ENCODE results near the gene PDZD7.

PDZD7 gene

DNA sequence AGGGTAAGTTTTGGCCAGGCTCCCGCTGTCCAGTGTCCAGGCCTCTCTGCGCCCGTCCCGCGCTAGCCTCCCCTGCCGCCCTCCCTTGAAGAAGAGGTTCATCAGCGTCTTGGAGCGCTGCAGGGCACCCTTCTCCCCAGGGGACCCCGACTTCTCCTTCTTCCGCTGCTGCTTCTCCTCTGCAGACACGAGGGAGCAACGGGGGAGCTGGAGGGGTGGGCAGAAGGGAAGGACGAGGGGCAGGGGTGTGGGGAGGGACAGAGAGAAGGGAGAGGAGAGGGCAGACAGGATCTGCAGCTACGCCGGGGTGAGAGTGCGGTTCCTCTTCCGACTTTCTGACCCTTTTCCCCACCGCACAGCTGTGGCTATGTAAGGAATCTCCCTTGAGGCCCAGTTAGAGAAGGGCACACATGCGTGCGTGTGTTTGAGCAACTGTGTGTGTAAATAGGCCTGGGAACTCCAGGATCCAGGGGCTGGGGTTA, 12.8 kb downstream of the PDZD7 start:
- DNase-seq (ENCODE audit: low spot score): no peak

DNA sequence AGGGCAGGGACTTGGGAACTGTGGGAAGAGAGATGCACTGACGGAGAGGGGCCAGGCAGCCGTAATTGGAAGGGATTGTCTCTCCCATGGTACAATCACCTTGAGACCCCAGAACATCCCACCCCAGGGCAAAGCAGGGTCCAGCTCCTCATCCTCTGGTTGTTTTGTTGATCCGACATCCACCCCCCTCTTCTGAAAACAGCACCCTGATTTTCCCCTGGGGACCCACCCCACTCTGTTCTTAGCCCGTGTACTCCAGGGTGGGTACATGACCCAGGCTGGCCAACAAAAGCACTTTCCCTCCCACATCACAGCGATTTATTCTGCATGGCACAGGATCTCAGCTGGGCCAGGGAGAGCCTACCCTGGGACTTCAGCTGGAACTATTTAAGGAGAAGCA, 14.1 kb downstream of the PDZD7 start:
- no peak for DNase-seq (ENCODE audit: low spot score)

DNA sequence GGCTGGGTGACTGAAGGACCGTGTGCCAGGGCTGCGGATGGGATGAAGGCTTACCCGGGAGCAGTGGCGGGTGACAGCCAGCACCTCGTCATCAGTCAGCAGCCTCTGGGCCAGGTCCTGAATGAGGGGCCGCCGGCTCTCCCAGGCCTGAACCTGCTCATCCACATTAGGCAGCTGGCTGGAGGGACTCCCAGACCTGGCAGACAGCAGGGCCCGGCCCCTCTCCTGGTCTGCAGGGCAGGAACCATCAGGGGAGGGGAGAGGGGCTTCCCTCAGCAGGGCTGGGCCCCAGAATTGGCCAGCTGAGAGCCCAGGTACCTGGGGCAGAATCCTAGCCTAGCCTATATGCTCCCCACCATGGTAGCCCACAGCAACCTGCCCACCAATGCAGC, 15.4 kb downstream of the PDZD7 start:
- DNase-seq (ENCODE audit: low spot score): no peak

DNA sequence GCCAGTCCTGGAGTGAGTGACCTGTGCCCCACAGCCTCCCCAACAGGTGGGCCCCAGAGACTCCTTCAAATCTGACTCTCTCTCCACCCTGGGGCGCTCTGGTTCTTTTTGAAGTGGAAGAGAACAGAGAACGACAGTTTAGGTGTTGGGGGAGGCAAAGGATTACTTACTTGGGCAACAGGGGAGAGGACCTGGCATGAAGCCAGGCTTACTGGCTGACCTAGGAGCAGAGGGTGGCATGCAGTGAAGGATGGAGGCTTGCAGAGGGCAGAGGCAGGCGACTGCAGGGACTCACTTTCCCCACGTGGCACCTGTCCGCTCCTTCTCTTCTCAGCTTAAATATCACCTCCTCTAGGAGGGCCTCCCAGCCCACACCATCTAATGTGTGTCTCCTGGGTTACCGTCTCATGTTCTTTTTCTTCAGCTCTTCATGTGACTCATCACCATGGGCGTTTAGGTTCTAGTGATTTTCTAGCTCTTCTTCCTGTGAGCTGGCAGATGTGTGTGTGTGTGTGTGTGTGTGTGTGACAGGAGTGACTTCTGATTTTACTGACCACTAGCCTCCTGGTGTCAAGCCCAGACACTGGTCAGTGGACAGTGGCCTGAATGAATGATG, 15.9 kb downstream of the PDZD7 start:
- DNase-seq (ENCODE audit: low spot score): peak; percentile 86

DNA sequence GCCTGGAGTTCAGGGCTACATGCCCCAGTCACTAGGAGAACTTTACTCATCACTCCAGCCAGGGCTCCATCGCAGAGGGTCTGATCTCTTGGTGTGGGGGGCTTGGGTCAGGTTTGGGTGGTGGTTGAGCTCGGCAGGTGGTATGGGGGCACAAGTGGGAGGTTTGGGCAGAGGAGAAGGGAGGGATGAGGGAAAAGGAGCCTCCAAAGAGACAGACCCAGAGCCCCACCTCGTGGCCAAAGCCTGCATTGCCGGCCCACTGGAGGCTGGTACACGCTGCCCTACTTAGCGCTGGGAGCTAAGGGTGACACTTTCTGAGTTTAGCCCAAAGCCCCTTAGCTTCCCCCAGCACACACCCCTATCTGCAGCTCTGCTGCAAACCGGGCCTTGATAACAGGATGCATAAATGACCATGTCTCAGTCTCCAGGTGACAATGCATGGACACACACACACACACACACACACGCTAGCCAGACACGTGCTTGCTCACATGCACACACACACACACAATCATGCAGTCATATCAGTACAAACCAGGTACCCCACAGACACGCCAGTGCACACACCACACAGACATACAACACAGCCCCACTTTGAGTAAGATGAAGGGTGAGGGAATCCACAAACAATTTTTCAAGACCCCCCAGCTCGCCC, 16.6 kb downstream of the PDZD7 start:
- peak; percentile 80 for DNase-seq (ENCODE audit: low spot score)

DNA sequence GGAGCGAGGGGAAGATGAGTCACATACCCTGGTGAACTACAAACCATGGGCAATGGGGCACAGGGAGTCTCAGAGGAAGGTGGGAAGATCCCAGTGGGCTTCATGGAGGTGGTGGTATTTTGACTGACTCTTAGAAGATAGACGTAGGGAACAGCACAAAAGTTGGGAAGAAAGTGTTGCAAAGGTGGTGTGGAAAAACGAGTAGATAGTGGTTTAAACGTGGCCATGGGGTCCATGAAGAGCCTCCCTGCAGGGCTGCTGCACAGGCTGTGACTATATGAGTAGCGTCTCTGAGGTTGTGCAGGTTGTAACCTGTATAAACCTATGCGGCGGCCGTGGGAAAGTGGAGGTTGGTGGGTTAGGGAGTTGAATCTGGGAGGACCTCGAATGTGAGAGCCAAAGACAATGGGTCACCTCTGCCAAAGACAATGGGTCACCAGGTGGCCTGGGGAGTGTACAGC, 17.5 kb downstream of the PDZD7 start:
- no peak for DNase-seq (ENCODE audit: low spot score)

DNA sequence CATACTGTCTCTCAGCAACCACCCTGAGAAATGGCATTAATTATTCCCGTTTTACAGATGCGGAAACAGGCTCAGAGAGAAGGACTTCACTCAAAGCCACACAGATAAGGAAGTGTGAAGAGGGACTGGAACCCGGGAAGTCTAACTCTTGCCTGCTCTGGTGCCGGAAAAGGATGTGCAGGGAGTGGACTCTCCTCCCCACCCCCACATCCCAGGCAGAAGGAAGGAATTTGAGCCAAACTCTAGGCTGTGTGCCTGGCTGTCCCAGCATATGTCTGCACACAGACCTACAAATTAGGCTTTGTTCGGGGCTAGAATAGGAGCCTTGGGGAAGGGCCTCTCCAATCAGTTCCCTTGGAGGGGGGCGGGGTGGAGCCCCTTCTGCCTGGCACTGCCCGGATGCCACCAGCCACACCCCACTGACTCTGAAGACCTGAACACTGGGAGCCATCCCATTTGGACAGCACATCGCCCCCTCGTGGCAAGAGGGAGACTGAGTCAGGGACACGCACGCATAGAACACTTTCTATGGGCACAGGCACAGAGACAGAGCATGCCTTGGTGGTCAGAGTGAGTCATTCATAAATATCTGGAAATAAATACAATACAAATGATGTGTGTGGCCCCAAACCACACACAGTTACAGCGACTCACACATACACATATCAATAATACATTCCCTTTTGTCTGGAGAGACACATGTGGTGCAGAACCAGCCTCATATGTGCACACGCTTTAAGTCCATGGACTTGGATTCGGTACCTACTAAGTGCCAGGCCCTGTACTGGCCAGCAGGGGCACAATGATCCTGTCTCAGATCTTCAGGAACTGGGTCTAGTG, 18.2 kb downstream of the PDZD7 start:
- DNase-seq (ENCODE audit: low spot score): peak; percentile 92

DNA sequence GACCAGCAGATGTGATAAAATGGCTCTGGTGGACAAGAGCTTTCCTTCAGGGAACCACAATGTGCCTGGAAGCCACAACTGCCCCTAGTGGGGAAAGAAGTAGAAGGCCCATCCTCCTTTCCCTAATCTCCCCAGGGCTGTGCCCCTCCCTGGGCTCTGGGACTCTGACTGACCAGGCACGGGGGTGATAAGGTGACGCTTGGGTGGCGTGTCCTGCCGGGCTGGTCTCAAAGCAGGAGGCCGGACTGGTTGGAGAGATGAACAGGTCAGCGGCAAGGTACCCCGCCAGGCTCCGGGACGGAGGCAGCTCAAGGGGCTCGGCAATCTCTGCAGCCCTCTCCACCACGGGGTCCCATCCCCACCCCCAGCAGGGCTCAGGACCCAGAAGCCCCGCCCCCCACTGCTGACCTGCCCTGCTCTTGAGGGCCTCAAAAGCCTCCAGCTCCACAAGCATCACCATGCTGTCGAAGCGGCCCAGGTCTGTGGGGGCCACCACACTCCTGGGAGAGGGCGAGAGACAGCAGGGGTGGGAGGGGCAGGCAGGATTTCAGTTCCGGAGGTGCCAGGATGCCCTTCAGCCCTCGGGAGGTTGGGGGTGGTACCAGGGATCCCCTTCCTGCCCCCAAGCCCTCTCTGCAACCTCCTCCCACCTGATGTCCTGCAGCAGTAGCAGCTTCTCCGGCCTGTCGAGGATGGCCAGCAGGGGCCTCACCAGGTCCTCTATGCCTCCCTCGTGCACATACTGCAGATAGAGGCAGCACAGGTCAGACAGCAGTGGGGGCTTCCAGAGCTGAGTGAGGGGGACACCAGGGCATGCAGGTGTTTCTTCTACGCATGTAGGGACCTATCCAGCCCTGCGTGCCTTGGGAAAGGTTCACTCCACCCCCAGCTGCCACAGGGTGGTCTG, 19.2 kb downstream of the PDZD7 start:
- DNase-seq (ENCODE audit: low spot score): no peak

DNA sequence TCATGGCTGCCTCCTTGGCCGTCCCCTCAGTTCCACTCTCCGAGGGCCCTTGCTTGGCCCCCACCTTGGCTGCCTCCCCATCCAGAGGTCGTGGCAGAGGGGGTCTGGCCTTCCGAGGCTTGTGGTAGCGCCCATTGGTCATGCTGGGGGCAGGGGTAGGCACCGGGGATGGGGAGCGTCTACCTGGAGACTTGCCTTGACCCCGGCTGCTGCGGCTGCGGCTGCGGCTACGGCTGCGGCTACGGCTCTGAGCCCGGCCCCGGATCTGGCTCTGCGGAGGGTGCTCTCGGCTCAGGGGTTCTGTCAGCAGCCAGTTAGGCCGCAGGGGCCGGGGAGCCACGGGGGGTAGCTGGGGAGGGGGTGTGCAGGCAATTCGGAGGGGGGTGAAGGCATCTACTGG, 20.6 kb downstream of the PDZD7 start:
- DNase-seq (ENCODE audit: low spot score): no peak

DNA sequence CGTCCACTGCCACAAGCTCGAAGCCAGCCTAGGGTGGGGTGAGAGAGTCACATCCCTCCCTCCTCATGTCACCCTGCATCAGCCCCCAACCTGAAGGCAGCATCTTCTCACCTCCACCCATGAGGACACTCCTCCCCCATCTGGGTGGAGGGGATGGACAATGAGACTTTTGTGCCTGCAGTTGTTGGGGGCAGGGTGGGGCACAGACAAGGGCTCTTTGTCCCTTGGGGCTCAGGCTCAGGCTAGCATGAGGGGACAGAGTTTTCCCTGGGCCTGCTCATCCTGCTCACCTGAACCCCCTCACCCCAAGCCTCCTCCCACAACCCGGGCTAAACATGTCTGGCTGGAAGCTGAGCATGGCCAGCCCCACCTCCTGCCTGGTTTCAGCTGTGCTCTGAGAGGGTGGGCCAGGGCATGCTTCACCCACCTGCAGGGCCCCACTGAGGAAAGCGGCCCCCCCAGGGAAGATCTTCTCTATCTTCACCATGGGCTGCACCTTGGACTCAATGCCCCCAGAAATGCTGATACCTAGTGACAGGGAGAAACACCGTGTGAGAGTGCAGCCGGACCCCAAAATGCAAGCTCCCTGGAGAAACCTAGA, 22.0 kb downstream of the PDZD7 start:
- DNase-seq (ENCODE audit: low spot score): no peak

DNA sequence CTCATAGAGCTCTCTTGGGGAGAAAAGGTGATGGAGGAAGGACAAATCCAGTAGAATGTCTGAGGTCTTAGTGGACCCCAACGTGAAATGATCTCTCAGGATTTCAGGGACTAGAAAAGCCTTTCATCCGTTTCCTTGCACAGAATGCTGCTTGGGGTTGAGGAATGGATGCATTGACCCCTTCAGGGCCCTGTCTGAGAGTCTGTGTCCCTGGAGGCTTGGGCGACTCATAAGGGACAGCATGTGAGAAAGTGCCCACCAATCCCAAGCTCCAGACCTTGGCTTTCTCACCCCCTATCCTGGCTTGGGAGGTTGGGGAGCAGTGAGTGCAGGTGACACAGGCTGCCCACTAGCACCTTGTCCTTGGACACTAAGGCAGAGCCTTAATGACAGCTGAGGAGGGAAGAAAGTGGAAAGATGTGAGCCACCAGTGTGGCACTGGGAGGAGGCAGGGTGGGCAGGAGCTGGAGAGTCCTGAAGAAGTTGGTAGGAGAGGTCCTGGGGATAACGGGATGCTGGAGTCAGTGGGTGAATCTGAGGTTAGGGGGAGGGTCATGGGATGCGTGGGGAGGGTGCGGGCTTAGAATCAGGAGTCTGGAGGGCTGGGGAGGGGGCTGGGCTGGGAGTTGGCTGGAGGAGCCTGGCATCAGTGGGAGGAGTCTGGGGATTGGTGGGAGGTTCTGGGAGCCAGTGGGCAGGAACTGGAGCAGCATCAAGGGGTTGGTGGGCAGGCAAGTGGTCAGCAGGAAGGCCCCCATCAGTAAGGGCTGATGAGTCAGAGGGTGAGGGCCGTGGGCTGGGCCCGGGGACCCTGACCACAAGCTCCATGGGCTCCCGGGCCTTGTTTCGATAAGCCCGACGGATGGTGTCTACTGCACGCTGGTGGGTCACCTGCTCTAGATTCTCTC, 22.8 kb downstream of the PDZD7 start:
- DNase-seq (ENCODE audit: low spot score): no peak

DNA sequence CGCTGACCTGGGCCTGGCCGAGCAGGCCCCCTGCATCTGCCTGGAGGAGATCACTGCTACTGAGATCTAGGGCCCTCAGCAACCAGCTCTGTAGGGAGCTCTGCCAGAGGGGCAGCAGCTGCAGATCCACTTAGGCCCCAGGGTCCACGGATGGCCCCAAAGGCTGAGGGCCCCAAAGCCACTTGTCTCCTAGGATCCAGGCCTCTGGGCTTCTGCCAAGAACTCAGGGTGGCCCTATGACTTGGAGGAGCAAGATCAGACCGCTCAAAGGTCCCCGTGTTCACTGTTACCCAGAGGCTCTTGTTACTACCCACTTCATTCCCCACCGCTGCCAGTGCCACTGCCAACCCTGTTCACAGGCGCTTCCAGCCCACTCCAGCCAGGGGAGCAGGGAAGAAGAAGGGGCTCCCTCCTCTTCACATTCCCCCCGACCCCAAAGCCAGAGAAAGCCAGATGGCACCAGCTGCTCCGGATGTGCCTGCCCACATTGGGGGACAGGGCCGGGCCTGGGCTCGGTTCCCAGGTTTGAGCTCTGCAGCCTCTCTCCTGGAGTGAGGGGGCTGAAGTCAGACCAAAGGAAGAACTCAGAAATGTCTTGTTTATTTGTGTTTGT, 23.7 kb downstream of the PDZD7 start:
- DNase-seq (ENCODE audit: low spot score): no peak

DNA sequence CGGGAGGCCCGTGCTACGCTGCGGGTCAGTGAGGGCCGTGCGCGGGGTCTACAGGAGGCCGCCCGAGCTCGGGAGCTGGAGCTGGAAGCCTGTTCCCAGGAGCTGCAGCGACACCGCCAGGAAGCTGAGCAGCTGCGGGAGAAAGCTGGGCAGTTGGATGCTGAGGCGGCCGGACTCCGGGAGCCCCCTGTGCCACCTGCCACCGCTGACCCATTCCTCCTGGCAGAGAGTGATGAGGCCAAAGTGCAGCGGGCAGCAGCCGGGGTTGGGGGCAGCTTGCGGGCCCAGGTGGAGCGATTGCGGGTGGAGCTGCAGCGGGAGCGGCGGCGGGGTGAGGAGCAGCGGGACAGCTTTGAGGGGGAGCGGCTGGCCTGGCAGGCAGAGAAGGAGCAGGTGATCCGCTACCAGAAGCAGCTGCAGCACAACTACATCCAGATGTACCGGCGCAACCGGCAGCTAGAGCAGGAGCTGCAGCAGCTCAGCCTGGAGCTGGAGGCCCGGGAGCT, 24.3 kb downstream of the PDZD7 start:
- DNase-seq (ENCODE audit: low spot score): no peak

DNA sequence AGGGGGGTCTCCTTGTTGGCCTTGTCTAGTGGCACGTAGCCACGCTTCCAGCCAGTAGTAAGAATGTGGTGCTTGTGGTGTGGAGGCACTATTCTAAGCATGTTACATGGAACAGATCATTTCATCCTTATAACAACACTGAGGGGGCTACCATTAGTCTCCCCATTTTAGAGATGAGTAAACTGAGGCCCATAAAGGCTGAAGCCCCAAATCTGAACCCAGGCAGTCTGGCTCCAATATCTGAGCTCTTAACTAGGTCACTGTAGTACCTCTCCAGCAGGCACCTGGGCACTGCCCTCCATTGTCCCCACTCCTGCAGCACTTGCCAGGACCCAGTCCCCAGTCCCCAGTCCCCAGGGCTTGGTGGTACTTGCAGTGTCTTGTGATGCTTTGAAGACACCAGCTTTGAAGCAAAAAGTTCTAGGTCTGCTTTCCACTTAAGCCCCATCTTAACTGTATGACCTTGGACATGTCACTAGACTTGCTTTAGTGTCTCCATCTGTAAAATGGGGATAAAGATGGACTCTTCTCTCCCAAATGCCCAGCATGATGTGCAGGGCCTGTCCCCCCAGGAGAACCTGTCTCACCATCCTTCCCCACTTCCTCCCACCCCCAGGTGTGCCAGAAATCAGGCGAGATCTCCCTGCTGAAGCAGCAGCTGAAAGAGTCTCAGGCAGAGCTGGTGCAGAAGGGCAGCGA, 24.9 kb downstream of the PDZD7 start:
- DNase-seq (ENCODE audit: low spot score): no peak

DNA sequence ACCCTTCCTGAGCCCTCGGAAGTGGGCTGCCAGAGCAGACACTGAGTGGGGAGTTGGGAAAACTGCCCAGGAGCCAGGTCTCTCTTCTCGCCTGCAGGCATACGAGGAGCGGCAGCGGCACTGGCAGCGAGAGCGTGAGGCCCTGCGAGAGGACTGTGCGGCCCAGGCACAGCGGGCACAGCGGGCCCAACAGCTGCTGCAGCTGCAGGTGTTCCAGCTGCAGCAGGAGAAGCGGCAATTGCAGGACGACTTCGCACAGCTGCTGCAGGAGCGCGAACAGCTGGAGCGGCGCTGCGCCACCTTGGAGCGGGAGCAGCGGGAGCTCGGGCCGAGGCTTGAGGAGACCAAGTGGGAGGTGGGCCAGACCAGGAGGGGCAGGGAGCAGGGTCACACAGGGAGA, 25.6 kb downstream of the PDZD7 start:
- no peak for DNase-seq (ENCODE audit: low spot score)

DNA sequence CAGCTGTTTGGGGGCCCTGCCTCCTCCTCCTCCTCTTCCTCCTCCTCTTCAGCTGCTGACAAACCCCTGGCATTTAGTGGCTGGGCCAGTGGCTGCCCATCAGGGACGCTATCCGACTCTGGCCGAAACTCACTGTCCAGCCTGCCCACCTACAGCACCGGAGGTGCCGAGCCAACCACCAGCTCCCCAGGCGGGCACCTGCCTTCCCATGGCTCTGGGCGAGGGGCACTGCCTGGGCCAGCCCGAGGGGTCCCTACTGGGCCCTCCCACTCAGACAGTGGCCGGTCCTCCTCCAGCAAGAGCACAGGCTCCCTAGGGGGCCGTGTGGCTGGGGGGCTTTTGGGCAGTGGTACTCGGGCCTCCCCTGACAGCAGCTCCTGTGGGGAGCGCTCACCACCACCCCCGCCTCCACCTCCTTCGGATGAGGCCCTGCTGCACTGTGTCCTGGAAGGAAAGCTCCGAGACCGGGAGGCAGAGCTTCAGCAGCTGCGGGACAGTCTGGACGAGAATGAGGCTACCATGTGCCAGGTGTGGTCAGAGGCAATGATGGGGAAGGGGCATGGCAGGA, 27.2 kb downstream of the PDZD7 start:
- no peak for DNase-seq (ENCODE audit: low spot score)

DNA sequence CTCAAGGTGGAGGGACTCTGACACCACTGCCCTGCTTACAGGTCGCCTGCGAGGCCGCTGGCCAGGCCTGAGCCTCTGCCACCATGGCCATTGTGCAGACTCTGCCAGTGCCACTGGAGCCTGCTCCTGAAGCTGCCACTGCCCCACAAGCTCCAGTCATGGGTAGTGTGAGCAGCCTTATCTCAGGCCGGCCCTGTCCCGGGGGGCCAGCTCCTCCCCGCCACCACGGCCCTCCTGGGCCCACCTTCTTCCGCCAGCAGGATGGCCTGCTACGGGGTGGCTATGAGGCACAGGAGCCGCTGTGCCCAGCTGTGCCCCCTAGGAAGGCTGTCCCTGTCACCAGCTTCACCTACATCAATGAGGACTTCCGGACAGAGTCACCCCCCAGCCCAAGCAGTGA, 28.5 kb downstream of the PDZD7 start:
- no peak for DNase-seq (ENCODE audit: low spot score)

DNA sequence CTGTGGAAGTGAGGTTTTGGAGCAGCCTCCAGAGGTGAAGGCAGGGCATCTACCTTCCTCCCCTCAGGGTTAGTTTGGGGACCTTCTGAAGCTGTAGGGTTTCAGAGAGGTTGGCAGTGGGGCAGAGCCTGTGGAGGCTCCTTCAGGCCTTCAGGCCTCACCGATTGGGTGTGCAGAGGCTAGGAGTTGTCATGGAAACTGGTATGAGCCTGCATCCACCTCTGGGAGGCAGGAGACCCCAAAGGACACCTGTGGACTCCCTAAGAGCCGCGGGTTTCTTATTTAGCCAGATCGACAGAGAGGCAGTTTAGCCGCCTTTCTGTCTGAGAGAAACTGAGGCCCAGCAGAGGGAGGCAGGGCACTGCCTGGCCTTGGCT, 29.3 kb downstream of the PDZD7 start:
- no peak for DNase-seq (ENCODE audit: low spot score)

Measured in AG08395 (cell line).